Activated CD4-positive, alpha-beta T cell treated with anti-CD3 and anti-CD28 coated beads, Interleukin-10, Interleukin-2, amounts not matched to agents 100 ng/mL and 50 ng/mL, durations not matched to agents 16 hours and 8 hours (primary cell): ENCODE results near the gene C10orf90.
A peak's percentile ranks its signal among the peaks of the same experiment; 100 is the strongest.

Experiments used
- DNase-seq: peaks from one replicate; pipeline ENCODE4 v3.0.0-alpha.2; 2020

C10orf90 gene

DNA sequence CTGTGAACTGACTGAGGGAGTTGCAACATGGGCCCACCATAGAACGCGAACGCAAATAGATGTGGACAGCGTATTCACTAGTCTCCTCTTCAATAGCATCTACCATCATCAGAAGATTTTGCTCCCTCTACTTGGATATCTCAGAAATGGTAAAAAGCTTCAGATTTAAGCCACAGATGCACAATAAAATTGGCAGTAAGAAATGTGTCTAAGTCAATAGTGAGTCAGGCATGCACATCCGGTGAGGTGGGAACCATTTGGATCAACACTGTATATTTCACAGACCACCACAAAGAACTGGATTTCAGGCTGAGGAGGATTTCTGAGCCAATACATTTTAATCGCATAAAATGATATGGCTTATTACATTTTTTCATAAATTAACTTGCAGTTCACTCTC, 170.7 kb downstream of the C10orf90 start:
- DNase-seq: no peak

DNA sequence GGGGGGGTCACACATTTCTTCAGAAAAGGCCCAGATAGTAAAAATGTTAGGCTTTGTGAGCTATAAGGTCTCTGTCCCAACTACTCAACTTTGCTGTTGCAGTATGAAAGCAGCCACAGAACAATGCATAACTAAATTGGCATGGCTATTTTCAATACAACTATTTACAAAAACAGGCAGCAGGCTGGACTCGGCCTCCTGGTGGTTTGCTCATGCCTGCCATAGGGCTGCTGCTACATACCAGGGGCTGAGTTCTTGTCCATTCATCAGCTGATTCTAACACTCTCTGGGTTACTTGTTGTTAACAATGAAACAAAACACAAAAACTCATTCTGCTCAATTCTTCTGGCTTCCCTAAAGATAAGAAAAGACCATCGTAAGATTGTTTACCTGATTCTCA, 172.8 kb downstream of the C10orf90 start:
- no peak for DNase-seq

DNA sequence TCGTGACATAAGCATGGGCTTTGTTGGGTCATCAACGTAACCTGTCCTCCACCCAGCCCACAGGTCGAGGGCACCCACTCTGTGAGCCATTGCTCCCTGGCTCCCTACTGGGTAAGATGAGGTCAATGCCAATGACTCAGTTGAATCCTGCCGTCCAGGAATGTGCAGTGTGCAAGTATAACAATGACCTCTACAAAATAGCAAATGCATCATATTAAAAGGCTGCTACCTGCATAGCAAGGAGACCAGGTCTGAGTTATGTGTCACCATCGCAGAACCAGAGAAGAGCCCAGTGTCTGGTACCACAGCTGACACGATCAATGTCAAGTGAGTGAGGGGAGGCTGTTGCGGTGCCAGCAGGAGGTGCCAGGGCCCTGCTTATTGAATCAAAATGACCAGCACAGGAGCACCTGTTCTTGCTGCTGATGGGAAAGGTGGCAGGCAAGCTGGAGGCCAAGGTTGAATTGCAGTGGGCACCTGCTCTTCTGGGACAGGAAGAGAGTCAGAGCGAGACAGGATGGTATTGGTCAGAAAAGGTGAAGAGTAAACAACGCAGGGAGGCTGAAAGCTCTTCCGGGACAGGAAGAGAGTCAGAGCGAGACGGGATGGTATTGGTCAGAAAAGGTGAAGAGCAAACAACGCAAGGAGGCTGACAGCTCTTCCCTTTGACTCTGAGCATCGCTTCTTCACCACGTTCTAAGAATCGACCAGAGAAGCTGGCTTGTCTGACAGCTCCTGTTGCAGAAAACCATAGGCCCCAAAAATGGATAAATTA, 173.5 kb downstream of the C10orf90 start:
- DNase-seq: no peak

DNA sequence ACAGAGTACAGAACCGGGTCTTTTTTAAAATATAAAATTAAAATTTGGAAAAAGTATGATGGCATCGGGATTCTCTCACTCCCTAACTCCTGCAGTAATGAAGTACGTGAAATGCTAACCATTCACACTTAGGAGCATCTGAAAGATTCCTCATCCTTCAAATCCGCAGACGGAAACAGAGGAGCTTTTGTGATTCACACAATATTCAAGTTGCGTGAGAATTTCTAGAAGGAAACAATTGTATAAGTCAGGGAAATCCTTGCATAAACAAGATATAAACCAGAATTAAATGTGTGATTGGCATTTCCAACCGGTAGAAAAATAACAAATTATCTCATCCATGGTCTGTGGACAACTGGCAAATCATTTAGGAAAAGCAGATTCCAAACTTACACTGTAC, 179.0 kb downstream of the C10orf90 start:
- no peak for DNase-seq

DNA sequence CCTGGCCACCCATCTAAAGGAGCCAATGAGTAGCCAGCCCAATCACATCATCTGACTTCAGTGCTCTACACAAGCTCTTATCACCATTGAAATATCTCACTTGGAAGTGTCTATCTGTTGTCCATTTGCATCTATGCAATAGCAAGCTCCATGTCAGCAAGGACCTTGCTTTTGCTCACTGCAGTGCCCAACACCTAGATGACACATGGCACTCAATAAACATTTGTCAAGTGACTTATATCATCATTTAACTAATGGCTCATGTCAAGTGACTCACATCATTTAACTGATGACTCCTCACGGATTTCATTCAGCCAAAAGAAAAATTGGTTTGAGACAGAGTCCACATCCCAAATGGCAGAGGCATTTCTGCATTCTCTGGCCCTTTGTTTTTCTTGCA, 189.3 kb downstream of the C10orf90 start:
- no peak for DNase-seq

DNA sequence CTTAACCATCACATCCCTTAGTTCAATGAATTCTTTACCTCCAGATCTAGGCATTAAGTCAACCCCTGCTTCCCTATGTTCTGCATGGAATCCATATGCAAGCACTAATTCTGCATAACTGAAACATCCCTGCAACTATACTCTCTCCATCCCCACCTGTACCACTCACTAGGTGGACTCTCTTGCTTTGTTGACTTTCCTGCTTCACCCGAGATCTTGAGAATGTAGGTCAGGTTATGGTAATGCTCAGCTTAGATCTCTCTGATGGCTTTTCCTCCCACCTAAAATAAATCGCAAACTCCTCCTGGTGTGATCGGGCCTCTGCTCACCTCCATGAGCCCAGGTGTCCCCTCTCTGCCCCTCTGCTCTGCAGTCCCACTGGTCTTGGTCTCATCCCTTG, 189.8 kb downstream of the C10orf90 start:
- DNase-seq: no peak

DNA sequence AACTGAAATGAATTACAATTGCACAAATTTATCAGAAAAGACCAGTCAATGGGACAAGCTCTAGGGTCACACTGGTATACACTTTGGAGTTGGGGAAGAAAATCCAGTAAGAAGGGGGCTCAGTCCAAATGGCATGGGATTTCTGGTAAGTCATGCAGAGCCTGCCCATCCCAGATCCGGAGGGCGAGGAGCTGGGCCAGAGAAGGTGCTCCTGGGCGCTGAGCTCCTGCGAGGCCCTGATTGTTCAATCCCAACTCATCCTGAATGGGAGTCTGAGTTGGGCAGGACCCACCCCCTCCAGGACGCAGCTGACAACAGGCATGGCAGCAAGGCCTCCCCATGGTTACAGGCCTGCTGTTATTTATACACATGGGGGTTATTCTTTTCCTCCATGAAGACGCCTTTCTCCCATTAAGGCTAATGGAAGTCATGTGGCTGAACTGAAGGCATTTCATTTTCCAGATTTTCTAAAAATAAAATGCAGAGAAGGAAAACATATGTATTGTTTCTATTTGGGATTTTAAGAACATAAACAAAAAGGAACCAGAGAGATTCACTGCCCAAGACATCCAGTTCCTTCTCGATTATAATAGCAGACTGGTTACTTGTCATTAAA, 191.1 kb downstream of the C10orf90 start:
- DNase-seq: no peak

DNA sequence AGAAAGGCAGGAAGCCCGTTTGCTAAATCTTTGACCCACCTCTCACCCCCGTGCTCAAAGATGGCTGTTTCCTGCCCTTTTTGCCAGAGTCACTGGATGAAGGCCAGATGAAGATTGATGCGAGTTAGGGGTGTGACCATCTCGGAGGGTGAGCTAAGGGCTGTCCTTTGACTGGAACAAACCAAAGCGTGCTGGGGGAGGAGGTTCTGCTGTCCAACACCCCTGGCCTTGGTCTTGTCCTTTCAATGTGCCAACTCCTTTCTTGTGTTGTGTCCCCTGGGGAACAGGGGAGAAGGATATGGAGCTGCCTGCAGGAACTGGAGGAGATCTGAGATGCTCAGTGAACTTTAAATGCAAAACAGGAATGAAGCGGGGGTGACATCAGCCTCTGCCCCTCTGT, 191.9 kb downstream of the C10orf90 start:
- no peak for DNase-seq

DNA sequence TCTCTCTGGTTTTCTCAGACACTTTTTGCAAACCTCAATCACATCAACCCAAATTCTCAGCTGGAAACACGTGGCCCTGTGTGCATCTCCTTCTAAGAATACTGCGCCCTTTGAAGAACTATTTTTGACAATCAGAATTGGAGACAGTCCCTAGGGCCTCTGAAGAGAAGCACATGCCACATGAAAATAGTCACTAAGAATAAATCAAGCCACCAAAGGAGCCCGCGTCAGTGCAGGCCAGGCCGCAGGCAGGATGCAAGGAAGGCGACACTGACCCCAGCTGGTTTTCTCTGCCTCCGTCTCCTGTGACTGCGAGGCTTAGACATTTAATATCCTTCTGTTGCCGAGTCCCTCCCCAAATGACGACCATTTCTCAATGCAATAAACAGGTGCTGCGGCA, 194.2 kb downstream of the C10orf90 start:
- DNase-seq: no peak

DNA sequence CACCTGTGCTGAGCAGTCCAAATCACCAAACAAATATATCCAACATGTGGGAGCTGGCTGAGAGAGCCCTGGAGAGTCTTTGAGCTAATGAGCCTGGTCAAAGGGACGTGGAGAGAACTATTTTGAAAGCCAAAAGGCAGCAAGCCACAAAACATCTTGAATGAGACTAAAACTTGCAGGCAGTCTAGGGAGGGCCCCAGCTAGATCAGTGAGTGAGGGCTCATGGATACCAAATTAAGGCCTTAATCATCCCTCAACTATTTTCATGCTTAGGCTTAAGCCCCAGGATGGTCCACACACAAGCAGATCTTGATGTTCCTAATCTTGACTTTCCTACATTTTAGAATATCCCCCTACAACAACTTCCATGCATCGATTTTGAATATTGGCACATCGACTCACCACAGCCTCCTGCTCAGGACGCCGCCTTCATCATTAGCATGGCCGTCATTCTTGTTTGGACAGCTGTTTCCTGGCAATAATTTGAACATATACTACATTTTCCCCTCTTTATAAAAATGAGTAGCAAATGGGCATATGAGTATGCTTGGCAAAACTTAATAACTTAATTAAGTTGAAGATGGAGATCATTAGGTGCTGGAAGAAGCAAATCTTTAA, 195.3 kb downstream of the C10orf90 start:
- no peak for DNase-seq

DNA sequence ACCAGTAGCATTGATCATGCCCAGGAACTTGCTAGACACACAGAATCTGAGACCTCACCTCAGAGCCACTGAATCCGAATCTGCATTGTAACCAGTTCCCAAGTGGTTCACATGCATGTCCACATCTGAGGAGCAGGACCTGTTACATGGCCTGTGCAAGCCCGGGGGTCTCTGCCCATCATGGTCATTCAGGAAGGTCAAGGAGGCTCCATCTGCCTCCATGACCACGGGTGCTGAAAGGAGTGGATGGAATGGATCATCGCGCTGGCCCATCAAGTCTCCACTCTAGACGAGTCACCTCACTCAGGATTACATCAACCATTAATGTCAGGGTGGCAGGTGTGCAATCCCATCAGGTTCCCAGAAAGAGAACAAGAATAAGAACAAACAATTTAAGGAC, 196.5 kb downstream of the C10orf90 start:
- DNase-seq: no peak

DNA sequence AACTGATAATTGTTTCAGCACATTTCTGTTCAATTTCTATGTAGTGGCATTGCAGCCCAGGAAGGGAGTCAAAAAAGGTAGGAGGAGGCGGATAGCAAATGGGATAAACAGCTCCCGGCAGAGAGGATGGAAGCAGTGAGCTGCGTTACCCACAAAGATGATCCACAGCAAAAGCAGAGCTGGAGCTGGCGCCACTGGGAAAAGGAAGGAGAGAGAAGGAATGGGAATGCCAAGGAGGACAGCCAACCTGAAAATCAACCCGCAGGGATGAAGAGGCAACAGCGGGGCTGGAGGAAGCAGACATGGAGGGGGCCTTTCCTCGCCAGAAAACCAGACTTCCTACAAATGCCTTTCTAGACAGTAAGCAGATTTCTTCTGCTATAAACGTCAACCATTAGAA, 199.5 kb downstream of the C10orf90 start:
- DNase-seq: no peak

DNA sequence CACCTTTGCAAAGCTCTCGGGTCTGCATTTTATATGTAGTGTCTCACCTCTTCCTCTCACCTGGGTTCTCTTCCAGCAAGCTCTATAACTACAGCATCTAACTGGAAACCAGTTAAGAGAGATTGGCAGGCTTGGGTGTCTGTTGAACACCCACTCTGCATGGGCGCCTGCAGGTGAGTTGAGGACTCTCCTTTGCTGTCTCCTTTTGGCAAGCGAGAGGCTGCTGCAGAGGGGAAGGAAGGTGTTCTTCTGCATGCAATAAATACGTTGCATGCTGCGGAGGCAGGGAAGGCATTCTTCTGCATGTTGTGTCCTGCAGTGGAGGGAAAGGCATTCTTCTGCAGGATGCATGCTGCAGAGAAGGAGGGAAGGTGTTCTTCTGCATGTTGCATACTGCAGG, 200.8 kb downstream of the C10orf90 start:
- DNase-seq: no peak

DNA sequence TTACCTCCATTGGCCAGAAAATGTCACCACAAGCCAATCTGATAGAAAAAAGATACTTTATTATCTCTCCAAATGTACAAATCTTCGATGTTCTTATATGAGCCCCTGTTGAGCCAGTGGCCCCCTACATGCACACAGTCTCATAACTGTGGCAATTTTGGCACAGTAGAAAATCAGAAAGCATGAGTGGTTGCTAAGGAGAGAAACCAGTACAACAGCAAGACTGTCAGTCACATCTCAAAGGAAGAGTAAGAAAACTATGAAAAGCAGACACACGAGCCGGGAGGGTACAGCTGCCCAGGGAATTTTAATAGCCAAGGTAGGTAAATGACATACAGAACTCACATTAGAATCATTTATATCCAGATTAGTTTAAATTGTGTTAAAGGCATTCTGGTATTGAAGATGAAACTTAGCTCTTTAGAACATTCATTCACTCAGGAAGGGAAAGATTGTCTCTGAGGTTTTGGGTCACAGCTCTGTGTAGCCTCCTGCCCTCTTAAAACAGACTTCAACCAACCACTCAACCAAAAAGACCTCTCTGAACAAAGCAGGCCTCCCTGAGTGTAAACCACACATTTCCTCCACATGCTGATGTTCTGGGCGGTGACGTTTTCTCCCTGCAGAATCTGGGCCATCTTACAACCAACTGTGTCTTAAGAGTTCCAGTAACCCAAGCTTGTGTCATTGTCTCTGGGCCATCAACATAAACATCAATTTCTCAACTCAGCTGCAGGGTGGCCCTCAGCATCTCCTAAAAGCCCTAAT, 201.4 kb downstream of the C10orf90 start:
- DNase-seq: peak; percentile 38

DNA sequence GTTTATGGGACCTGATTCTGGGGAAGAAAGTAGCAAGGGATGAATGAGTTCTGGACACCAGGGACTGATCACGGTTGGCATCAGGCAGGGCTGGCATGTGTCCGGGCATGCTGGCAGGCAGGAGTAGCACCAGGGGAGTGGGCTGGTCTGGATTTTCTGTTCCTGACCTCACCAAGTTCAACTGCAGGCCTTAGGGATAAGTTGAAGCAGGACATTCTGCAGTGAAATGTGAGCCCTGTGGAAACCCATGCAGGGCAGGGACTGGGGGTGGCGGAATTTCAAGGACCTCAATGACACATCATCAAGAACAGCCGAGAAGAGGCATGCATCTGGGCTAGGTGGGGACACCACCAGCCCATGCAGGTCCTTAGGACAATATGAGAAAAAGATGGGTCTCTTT, 202.0 kb downstream of the C10orf90 start:
- DNase-seq: no peak

DNA sequence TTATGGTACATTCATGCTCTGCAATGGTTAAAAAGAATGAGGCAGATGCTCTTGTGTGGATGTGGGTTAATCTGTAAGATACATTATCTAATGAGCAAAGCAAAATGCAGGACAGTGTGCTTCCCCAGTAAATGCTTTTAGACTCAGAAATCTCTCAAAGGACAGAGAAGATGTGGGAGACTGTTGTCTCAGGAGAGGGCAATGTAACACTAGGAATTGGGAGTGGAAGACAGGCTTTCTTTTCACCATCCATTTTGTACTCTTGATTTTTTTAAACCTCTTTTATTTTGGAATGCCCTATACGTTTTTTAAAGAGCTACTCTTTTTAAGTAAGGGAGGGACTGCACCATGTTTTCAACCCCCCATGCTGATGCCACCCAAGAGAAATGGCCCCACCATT, 204.7 kb downstream of the C10orf90 start:
- no peak for DNase-seq

DNA sequence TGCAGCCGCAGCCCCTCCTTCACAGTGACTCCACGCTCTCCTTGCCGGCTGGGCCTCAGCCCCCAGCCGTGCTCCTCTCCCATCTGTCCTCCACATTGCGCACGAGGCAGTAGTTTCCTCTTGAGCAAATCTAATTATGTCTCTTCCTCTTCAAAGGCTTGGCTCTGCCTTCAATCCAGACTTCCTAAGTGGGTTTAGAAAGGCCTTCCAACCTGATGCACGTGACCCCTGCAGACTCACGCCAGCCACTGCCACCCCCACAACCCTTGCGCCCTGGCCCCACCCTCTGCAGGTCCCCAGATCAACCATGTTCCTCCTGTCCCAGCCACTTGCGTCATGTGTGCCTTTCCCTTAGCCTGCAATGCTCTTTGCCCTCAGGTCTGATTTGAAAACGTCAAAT, 207.2 kb downstream of the C10orf90 start:
- no peak for DNase-seq

DNA sequence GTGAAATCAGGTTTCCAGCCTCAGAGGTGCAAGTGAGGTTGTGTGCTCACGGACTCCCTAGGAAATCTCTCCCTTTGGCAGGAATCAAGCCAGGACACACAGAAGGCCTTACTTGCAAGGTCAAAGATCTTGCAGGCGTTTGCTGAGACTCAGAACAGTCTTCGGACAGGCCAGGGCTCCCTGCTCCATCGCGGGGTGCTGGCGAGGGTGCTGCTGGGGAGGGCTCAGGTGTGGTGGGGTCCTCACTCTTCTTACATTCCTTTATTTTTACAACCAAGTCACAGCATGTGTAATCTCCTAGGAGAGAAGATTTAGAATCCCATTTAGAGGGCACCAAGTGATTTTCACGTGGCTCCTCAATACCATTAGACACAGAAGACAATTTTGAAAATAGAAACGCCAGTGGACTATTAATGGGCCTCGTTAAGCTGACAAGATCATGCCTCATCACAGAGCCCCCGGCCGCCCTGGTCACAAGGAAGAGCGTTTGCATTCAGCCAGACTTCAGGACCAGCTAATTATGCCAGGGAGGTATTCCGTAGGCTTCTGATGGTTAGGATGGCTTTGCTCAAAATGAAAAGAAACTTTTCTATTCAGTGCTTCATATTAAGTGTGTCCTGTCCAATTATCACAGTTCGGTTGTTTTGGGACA, 209.1 kb downstream of the C10orf90 start:
- no peak for DNase-seq

DNA sequence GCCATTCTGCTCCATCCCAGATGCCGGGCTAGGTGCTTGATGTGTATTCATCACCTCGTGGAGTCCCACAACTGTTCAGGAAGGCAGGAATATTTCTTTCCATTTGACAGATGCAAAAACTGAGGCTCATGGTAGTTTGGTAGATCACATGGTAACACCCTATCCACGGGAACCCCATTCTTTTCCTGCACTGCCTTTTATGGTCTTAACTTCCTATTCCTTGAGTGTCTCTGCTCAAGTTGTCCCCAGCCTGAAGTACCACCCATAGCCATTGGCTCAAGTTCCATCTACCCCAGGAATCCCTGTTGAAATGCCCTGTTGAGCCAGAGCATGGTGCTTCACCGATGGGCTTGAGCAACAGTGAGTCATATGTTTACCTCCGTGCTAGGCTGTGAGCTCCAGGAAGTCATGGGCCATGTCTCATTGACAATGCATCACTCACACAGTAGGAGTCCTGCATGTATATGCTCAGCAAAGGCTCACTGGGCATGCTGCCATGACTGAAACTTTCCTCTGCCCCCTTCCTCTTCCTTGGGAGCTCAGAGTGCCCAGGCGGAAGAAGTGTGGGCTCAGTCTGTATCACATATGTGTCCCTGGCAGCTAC, 210.5 kb downstream of the C10orf90 start:
- DNase-seq: peak; percentile 8

DNA sequence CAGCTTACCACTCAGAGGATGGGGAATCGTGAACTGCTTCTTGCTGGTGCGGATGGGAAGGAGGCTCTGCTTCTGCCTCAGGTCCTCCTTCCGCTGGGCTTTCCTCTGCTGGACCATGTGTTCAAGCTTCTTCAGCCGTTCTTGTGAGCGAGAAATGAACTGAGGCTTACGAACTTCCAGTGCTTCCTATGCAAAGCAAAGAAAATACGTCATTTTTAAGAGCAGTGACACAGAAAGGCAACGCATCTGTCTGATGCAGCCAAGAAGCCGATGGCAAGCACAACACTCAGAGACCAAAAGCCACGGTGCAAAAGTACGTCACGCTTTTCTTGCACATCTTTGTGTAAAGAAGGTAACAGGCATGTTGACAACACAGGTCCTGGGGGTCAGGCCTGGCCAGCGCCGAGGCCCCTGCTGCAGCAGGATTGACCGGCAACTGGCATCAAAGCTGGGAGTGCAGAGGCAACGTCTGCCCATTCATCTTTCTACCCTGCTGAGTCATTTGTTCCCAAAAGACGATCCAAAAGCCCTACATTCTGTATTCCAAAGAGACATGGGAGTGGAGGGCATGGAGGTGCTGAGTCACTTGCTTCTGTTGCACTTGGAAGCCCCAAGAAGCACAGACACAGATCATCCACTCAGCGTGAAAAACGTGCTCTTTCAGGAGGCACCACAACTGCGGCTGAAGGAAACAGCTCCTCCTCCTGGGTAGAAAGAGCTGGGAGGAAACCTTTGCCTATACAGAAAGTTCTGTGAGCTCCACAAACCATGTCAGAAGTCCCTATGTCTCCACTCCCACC, 211.3 kb downstream of the C10orf90 start:
- no peak for DNase-seq

DNA sequence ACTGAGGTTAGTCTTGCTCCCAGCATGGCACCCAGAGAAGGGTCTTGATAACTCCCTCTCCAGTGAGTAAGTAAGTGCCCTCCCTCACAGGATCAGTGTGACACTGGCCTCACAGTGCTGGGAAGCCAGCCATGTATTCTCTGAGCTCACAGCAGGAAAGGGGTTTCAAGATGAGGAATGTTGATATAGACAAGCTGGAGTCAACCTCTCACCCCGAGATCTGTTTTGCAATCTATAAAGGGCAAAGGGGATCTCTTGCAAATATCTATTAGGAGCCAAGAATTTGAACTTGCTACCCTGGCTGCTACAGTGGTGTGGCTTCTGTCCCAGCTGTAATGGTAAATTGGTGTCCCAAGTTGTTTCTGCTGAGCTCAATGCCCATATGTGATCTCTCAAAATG, 212.0 kb downstream of the C10orf90 start:
- DNase-seq: no peak

DNA sequence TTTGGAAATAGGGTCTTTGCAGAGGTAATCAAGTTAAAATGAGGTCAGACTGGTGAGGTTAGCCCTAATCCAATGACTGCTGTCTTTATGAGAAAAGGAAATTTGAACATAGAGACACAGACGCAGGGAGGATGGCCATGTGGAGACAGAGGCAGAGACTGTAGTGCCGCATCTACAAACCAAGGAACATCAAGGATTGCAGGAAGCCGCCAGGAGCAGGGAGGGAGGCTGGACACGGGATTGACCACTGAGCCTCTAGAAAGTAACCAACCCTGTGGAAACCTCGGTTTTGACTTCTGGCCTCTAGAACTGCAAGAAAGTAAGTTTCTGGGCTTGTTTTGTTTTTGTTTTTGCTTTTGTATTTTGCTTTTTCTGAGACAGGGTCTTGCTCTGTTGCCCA, 213.9 kb downstream of the C10orf90 start:
- no peak for DNase-seq
